ENCODE results near the gene LRP2.

LRP2 gene

DNA sequence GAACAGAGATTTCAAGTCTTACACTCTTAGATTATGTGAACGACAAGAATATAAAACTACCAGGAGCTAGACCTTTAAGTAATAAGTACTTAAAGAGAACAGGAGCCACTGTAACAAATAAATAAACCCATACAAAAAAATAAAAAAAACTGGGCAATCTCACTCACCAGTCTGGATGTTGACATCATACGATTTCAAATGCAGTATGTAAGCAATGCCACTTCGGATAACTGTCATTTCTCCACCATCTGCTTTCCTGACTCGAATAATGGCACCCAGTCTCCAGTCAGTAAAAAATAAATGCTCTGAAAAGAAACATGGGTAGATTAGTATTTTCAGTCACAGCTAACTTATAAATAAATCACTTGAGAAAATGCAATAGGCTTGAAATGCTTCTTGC is 115.1 kb downstream of the LRP2 start:
- DNase-seq (ENCODE audit: extremely low read depth in 1 of 2, low read depth in 1 of 2): no peak

DNA sequence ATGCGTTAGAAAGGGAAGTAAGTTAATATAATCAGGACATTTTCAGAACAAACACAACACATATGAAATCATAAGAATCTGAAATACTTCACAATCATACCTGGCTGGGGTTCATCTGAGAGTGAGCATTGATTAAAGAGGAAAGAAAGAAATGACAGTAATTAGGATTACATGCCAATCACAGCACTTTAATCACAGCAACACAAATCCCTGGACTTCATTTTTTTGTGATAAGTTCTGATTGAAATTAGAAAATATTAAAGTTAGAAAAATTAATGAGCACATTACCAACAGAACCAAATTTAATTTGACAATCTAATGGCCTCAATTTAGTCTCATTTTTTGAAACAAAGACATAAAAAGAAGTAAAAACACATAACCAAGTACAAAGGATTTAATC is 121.9 kb downstream of the LRP2 start:
- DNase-seq (ENCODE audit: extremely low read depth in 1 of 2, low read depth in 1 of 2): no peak

DNA sequence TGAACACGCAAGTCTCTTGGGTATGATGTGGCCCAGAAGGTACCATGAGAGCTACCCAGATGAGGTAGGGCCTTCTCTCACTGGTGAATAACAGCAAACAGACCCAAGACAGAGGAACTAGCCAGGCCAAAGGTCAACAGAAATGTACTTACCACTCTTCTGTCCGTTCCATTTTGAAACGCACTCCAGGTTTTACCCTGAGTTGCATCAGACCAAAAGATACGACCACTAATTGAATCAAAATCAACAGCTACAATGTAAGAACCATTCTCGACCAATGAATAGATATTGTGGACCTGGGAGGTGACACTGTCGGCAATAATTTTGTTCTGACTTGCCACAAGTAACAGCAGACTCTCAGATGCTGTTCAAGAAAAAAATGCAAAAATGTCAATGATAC is 124.4 kb downstream of the LRP2 start:
- no peak for DNase-seq (ENCODE audit: extremely low read depth in 1 of 2, low read depth in 1 of 2)

DNA sequence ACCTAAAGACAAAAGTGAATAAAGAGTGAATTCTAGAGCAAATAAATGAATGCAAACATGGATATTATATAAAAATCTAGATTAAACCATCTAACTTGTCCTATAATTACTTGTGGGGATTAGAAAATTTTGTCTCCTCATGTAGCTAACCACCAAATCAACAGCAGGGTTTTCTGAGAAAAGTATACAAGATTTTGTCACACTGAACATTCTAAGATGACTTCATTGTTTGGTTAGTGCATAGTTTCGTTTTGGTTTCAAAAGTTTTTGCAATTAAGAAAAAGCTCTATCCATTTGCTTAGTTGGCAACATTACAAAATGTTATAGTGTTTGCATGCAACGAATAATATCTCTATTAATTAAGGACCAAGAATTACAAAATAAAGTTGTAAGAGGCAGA is 125.0 kb downstream of the LRP2 start:
- DNase-seq (ENCODE audit: extremely low read depth in 1 of 2, low read depth in 1 of 2): no peak

DNA sequence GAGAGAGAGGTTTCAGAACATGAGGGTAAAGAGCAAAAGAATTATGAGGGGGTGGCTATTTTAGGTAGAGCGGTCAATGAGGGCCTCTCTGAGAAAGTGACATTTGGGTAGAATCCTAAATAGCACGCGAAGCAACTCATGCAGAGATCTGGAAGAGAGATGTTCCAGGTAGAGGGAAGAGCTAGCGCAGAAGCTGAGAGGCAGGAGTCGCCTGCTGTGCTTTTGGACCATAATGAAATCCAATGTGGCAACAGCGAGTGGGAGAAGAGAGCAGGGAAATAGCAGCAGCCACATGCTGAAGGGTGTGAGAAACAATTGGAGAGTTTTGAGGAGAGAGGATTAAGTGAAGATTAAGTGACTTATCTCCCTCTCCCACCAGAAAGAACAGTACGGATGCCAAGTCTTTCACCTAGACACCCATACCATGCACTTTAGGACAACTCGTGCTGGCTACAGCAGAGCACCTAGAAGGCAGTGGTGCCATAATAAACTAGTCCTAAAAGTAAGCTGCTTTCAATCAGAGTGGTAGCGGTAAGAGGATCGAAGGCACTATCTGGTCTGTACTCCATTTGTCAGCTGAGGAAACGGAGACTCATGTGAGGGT is 129.7 kb downstream of the LRP2 start:
- no peak for DNase-seq (ENCODE audit: extremely low read depth in 1 of 2, low read depth in 1 of 2)

DNA sequence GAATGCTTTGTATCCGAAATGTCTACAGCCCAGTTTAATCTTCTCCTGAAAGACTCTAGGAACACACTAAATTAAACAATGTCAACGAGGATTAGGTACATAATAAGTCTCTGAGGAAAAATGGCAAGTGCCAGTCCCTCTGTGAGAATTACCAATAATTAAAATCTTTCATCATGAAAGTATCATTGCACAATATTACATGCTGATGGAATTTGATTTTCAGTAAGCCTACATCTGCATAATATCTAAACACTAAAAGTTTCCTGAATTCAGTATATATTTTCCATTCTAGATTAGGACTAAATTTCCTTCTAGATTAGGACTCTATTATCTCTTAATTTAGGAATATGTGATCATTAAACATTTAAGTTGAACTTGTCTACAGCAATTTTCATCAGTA is 132.1 kb downstream of the LRP2 start:
- no peak for DNase-seq (ENCODE audit: extremely low read depth in 1 of 2, low read depth in 1 of 2)

DNA sequence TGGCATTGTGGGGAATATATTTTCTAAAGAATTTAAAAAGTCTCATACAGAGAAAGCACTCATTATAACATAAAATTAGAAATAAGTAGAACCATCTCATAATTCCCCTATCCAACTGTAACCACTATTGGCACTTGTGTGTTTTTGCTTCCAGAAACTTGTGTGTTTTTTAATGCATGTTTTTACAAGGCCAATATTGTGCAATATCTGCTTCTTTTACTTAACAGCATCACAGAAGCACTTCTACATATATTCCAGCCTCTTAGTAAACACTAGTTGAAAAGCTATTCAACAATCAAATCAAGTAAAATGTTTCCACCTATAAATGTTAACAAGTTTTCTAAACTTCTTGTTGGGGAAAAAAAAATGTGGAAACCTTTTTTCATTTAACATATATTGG is 132.7 kb downstream of the LRP2 start:
- no peak for DNase-seq (ENCODE audit: extremely low read depth in 1 of 2, low read depth in 1 of 2)

DNA sequence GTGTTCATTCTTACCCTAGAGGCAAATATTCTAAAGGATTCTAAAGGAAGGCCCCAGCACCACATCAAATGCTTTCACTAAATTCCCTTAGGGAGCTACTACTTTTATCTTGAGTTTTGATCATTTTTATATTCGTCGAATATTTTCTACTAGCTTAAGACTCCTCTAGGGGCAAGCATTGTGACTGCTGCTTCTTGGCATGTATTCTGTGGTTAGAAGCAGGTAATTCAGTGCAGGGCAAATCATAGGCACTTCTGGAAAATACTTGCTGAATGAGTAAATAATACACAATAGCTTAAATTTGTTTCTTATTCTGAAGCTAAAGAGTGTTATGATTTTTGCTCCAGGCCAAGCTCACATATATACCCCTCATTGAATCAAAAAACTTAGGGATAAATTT is 136.4 kb downstream of the LRP2 start:
- DNase-seq (ENCODE audit: extremely low read depth in 1 of 2, low read depth in 1 of 2): no peak

DNA sequence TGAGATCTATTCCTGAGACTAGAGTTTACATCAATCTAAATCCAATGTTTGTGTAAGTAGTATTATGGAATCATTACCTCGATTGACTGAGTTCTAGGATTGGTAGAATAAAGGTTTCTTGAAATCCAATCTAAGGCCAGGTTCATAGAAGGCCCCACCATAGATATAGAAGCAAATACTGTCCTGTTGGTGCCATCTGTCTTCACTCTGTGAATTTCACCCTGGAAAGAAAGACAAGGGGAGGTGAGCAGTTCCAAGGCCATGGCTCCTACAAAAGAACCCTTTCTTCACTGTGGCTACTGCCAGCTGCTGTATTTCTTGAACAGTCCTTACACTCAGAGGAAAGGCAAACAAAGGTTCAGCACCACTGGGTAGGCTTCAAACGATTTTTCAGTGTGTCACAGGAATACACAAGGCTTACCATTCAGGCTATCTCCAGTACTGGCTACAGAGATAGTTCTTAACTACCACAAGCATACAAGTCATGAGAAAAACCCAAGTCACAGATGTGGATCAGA is 137.0 kb downstream of the LRP2 start:
- no peak for DNase-seq (ENCODE audit: extremely low read depth in 1 of 2, low read depth in 1 of 2)

DNA sequence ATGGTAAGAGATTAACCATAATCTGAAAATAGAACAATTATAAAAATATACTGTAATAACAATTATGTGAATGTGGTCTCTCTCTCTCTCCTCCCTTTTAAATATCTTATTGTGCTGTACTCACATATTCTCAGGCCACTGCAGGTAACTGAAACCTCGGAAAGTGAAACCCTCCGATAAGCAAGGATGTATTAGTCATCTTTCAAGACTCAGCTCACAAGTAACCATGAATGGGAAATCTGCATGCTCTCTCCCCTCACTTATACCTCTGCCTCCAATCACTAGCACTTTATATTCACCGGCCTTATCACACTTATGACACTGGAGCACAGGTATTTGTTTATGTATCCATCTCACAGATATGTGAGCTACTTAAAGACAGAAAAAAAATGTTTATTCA is 139.7 kb downstream of the LRP2 start:
- DNase-seq (ENCODE audit: extremely low read depth in 1 of 2, low read depth in 1 of 2): no peak

DNA sequence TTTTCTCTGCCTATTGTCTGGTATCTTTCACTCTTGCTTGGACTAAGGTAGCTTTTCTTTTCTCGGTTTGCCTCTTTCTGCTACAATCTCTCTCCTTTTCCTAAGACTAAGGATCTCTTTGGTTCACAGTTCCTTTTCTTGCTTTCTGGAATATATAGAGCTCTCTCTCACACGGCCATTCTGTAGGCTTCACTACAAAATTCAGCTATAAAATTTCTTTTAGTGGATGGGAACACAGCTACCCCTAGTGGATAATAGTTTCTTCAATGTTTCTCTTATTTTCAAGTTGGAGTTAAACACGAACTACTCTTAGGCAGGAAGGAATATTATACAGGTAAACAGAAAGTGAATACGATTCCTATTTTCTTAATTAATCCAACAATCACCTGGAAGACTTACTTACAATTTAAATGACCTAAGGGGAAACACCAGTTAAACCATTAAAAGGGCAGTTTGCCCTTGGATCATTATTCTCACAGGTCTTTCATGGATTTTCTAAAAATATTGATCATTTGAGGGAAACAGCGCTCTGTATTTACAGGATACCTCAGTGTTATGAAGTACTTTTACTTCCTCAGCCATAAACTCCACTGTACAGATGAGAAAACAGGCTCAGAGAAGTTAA is 140.5 kb downstream of the LRP2 start:
- DNase-seq (ENCODE audit: extremely low read depth in 1 of 2, low read depth in 1 of 2): no peak

DNA sequence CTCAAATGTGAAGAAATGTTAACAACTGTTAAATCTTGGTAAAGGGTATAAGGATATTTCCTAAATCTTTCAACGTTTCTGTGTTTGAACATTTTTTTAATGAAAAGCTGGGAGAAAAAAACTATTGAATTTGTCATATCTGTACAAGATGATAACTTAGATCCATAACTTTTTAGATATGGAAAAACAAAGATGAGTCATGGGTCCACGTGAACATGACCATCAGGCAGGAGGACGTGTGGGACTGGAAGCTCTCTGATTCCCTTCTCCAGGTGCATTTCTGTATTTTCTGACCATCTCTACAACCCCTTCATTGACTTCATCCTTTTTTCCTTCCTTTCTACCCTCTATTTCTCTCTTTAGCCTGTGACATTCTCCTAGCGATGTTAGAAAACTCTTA is 151.4 kb downstream of the LRP2 start:
- DNase-seq (ENCODE audit: extremely low read depth in 1 of 2, low read depth in 1 of 2): no peak

DNA sequence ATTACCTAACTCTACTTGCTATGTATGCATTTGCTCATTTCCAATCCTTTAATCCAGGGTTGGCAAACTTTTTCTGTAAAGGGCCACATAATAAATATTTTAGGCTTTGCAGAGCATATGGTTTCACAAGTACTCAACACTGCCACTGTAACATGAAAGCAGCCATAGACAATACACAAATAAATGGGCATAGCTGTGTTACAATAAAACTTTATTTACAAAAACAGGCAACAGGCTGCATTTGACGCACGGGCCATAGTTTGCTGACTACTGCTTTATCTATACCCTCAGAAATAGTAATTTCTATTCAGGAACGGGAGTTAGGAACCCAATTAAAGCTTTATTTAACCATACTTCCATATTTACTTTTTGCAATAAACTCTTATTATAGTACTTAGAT is 154.3 kb downstream of the LRP2 start:
- no peak for DNase-seq (ENCODE audit: extremely low read depth in 1 of 2, low read depth in 1 of 2)

DNA sequence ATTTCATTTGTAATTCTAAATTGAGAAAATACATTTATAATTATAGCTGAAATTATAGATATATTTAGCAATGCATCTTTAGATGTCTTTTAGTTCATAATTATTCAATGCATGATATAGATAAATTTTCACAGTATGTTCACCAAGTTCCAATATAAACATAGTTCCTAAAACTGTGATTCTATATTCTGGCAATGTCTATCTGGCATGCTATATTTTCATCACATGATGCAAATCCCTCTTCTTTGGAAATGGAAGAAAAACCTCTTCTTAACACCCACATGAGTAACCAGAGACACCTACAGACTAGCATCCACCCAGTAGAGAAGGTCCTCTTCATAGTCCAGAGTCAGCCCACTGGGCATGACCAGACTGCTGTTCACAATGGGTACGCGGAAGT is 157.2 kb downstream of the LRP2 start:
- no peak for DNase-seq (ENCODE audit: extremely low read depth in 1 of 2, low read depth in 1 of 2)

DNA sequence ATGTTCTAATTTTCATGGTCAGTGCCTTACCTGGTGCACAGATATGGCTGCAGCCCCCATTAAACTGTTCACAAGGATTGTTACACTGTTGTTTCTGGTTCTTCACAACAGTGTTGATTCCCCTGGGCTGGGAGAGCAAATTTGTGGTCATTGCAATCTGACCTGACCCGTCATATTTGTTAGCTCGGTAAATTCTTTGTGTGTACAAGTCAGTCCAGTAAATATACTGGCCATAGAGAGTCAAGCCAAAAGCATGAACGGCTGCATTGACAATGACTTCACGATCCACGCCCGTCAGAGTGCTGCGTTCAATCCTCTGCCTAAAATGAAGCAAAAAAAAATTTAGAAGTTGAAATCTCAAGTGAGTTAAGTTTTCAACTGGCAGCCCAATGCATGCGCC is 158.4 kb downstream of the LRP2 start:
- no peak for DNase-seq (ENCODE audit: extremely low read depth in 1 of 2, low read depth in 1 of 2)

DNA sequence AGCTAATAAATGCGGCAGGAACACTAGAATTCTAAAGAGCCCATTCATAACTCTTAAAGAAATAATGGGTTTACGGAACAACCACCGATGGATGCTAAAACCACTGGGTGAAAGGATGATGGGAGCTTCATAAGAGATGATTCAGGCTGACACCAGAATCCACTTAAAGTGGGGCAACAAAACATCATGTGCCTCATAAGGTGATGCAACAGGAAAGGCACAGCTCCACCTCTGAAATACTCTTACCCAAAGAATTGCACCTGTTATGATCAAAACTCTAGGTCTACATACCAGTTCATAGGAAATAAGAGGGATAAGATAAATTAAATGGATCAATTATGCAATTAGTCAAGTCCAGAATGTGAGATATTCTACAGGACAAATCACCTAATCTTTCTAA is 161.6 kb downstream of the LRP2 start:
- no peak for DNase-seq (ENCODE audit: extremely low read depth in 1 of 2, low read depth in 1 of 2)

DNA sequence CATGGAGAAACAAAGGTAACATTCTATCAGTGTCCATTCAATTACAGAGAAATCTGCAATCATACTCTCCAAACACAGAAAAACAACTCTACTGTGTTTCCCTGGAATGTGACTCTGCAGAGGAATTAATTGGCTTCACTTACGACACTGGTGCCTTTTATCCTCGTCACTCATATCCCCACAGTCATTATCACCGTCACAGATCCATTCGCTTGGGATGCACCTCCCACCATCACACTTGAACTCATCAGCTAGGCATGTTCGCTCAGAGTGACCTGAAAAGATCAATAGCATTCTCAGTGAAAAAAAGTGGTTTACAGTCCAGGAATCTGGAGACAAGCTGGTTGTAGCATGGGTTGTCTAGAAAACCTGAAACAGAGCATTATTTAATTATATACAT is 168.7 kb downstream of the LRP2 start:
- no peak for DNase-seq (ENCODE audit: extremely low read depth in 1 of 2, low read depth in 1 of 2)

DNA sequence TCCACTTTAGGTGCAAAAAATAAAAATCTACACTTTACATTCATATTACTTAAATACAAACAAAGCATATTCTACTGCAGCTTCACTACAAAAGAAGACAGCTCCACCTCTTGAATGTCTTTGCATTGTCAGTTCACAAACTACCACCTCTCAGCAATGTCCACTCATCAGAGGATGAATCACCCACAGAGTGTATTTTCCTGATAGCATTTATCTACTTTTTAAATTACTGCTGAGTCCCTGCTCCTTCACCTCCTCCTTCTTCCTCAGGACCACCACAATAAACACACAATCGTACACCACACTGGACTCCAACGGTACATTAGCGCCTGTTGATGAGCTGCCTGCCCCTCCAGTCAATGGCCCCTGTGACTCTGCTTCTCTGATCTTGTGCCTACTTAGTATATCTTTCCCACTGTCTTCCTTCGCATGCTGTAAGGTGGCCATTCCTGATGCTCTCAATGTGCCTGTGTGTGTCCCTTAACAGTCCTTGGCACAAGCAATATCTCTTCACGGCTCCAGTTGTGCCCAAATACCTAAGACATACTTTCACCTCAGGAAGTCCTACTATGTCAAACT is 172.0 kb downstream of the LRP2 start:
- no peak for DNase-seq (ENCODE audit: extremely low read depth in 1 of 2, low read depth in 1 of 2)

DNA sequence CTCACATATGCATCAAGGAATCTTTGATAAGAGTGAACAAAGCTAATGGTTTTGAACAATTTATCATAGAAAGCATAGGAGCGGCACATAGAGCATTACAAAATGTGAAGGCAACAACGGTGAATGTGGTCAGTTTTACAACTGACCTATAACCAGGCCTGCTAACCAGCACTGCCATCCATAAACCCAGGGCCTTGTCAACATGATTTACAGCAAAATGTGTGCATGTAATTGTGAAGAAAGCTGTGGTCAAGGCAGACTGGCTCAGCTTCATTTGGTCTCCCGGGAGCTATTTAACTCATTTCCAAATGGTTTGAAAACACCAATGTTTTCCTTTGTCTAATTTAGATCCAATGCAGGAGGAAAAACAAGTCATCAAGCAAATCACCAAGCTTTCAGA is 173.2 kb downstream of the LRP2 start:
- no peak for DNase-seq (ENCODE audit: extremely low read depth in 1 of 2, low read depth in 1 of 2)

DNA sequence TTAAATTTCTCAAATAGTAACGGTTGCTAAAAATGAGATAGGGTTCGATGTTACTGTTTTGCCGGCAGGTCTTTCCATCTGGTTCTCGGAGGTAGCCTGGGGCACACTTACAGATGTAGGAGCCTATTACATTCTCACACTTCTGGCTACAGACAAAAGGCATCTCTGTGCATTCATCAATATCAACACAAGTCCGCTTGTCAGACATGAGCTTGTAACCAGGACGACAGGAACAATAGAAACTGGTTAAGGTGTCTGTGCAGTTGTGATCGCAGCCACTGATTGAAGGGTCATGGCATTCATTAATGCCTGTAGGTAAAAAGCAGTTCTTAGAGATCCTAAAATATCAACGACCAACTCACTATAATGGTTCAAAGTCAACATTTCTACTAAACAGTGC is 176.6 kb downstream of the LRP2 start:
- DNase-seq (ENCODE audit: extremely low read depth in 1 of 2, low read depth in 1 of 2): no peak

DNA sequence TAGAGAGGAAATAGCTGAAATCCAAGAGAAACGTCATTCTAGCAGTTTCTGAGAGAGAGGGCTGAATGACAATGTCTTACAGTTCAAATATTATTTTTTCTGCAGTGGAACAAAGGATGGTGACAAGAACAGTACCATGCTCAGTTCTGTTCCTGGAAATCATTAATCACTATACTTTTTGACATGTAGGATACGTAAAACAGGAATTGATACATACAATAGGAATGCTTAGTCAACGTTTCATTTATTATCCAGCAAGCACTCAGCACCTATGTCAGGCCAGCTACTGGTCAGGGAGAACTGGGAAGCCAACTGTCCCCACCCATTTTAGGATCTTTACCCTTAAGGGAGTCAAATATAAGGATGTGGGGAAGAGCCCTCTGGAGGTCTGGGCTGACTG is 178.3 kb downstream of the LRP2 start:
- no peak for DNase-seq (ENCODE audit: extremely low read depth in 1 of 2, low read depth in 1 of 2)

DNA sequence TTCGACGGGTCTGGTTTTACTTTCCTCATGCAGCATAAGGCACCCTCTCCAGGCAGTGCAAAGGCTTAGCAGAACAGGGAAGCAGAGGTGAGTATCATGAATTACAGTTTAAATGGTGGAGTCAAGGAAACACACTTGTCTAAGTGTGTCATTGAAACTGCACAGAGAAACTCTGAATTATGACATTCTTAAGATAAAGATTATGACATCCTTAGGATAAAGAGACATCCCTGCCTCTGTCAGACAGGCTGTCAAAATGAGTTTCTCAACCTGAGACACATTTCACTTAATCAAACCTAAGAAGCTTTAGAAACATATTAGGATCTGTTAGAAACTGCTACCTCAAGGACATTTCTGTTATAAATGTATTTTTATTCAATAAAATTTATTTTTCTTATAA is 179.8 kb downstream of the LRP2 start:
- no peak for DNase-seq (ENCODE audit: extremely low read depth in 1 of 2, low read depth in 1 of 2)

Data from activated CD8-positive, alpha-beta memory T cell treated with anti-CD3 and anti-CD28 coated beads for 1 hour (primary cell).